ENCODE data around the gene LAMA3.

- TF ChIP-seq CTCF (conservative IDR thresholded peaks at IDR 0.05) (no peak), ZFX (IDR thresholded peaks at IDR 0.05) (no peak)
Measured at GRCh38 chr18:23722646-23723045, 33.4 kb downstream of the LAMA3 start.

Data from C4-2B (cell line).